K562 (cell line): ENCODE results near the gene FZD8. TPM values are rescaled to one million over a fixed set of nuclear protein-coding genes. Genes with fewer than 3 reads are reported as not detected.

Experiments used
- CREM ChIP-seq: IDR thresholded peaks from 2 replicates; pipeline ENCODE4 v1.6.1; 2014; ENCODE audit warnings: antibody characterized with exemption, low read depth
- DPF2 ChIP-seq: fragments of 450-650 bp; IDR thresholded peaks from 2 replicates; pipeline ENCODE4 v1.6.1; 2016
- TCF3 ChIP-seq: sonication (generic); formaldehyde crosslinking; IDR thresholded peaks from 2 replicates; pipeline ENCODE4 v1.4.0; 2020; ENCODE audit warnings: mild to moderate bottlenecking, missing genetic modification reagents
- polyA plus RNA-seq, 8 experiments: library from polyadenylated mRNA; depleted of rRNA in 4 of 8; stranded (reverse) in 5 of 8; unstranded in 3 of 8; fragments of >200 nt; fragmentation: Nextera tagmentation in 2 of 8; fragmentation: Illumina TruSeq in 1 of 8; extraction: Ambion mirVana in 2 of 8; extraction: Trizol in 1 of 8; gene quantifications; 2 replicates each; pipeline versions ENCODE4 v1.2.1 to v1.2.3, GENCODE V29; 2011 to 2014; ENCODE audit warnings: inconsistent platforms in 1 of 8, missing spikeins in 1 of 8
- total RNA-seq, 7 experiments: library from RNA; depleted of rRNA in 6 of 7; stranded (reverse); fragments of >200 nt in 6 of 7; fragmentation: Illumina TruSeq in 2 of 7; extraction: Trizol in 2 of 7; gene quantifications; 2 replicates each; pipeline versions ENCODE4 v1.2.1 to v1.2.3, GENCODE V29; 2011 to 2021; ENCODE audit warnings: low replicate concordance in 1 of 7
- TF ChIP-seq, protein P1 (sequence below): fragments of 450-650 bp; IDR thresholded peaks from 2 replicates; pipeline ENCODE4 v1.6.1; 2016; ENCODE audit warnings: mild to moderate bottlenecking, moderate library complexity

FZD8 gene
- total and polyA plus RNA-seq, 9 of the 15 experiments (the other 6 are each of a cell fraction or from before 2014, with no cell fraction given) = 0.03 to 1.2 (median 0.16) TPM; not detected in 1

DNA sequence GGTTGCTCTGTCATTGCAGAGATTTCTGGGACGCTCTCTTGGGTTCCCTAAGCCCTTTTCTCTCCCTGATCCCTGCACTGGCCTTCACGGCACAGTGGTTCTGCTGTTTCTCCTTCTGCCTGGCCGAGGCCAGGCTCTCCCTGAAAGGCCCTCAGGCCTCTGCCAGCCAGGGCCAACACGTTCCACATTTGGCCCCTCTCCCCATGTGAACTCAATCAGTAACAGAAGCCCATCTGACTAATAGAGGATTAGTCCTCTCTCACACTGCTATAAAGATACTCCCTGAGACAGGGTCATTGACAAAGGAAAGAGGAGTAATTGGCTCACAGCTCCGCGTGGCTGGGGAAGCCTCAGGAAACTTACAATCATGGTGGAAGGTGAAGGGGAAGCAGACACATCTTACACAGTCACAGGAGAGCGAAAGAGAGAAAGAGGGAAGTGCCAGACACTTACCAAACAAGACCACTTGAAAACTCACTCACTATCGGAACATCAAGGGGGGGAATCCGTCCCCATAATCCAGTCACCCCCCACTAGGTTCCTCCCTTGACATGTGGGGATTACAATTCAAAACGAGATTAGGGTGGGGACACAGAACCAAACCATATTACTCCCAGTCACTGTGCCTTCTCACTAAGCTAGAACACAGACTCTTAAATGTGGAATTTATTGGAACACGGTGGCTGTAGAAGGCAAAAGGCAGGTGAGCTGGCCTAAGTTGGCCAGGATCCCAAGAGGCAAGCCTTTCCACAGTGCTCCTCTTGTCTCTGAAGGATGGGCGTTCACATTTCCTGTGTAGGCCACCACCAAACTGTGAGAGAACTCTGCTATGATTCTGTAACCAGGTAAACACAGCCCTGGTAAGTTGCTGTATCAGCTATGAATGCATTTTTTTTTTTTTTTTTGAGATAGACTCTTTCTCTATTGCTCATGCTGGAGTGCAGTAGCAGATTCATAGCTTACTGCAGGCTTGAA is 8.8 kb downstream of the FZD8 start (continued):
- TF ChIP-seq, protein P1, sequence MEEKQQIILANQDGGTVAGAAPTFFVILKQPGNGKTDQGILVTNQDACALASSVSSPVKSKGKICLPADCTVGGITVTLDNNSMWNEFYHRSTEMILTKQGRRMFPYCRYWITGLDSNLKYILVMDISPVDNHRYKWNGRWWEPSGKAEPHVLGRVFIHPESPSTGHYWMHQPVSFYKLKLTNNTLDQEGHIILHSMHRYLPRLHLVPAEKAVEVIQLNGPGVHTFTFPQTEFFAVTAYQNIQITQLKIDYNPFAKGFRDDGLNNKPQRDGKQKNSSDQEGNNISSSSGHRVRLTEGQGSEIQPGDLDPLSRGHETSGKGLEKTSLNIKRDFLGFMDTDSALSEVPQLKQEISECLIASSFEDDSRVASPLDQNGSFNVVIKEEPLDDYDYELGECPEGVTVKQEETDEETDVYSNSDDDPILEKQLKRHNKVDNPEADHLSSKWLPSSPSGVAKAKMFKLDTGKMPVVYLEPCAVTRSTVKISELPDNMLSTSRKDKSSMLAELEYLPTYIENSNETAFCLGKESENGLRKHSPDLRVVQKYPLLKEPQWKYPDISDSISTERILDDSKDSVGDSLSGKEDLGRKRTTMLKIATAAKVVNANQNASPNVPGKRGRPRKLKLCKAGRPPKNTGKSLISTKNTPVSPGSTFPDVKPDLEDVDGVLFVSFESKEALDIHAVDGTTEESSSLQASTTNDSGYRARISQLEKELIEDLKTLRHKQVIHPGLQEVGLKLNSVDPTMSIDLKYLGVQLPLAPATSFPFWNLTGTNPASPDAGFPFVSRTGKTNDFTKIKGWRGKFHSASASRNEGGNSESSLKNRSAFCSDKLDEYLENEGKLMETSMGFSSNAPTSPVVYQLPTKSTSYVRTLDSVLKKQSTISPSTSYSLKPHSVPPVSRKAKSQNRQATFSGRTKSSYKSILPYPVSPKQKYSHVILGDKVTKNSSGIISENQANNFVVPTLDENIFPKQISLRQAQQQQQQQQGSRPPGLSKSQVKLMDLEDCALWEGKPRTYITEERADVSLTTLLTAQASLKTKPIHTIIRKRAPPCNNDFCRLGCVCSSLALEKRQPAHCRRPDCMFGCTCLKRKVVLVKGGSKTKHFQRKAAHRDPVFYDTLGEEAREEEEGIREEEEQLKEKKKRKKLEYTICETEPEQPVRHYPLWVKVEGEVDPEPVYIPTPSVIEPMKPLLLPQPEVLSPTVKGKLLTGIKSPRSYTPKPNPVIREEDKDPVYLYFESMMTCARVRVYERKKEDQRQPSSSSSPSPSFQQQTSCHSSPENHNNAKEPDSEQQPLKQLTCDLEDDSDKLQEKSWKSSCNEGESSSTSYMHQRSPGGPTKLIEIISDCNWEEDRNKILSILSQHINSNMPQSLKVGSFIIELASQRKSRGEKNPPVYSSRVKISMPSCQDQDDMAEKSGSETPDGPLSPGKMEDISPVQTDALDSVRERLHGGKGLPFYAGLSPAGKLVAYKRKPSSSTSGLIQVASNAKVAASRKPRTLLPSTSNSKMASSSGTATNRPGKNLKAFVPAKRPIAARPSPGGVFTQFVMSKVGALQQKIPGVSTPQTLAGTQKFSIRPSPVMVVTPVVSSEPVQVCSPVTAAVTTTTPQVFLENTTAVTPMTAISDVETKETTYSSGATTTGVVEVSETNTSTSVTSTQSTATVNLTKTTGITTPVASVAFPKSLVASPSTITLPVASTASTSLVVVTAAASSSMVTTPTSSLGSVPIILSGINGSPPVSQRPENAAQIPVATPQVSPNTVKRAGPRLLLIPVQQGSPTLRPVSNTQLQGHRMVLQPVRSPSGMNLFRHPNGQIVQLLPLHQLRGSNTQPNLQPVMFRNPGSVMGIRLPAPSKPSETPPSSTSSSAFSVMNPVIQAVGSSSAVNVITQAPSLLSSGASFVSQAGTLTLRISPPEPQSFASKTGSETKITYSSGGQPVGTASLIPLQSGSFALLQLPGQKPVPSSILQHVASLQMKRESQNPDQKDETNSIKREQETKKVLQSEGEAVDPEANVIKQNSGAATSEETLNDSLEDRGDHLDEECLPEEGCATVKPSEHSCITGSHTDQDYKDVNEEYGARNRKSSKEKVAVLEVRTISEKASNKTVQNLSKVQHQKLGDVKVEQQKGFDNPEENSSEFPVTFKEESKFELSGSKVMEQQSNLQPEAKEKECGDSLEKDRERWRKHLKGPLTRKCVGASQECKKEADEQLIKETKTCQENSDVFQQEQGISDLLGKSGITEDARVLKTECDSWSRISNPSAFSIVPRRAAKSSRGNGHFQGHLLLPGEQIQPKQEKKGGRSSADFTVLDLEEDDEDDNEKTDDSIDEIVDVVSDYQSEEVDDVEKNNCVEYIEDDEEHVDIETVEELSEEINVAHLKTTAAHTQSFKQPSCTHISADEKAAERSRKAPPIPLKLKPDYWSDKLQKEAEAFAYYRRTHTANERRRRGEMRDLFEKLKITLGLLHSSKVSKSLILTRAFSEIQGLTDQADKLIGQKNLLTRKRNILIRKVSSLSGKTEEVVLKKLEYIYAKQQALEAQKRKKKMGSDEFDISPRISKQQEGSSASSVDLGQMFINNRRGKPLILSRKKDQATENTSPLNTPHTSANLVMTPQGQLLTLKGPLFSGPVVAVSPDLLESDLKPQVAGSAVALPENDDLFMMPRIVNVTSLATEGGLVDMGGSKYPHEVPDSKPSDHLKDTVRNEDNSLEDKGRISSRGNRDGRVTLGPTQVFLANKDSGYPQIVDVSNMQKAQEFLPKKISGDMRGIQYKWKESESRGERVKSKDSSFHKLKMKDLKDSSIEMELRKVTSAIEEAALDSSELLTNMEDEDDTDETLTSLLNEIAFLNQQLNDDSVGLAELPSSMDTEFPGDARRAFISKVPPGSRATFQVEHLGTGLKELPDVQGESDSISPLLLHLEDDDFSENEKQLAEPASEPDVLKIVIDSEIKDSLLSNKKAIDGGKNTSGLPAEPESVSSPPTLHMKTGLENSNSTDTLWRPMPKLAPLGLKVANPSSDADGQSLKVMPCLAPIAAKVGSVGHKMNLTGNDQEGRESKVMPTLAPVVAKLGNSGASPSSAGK = no peak
- no peak for TF ChIP-seq DPF2
- no peak for TF ChIP-seq CREM
- no peak for TF ChIP-seq TCF3 (CRISPR knock-in tag)
